IMR-90 (cell line): Measurements from ENCODE around the gene ABLIM3. TPM values are rescaled to one million over a fixed set of nuclear protein-coding genes. Genes with fewer than 3 reads are reported as not detected.

ENCODE experiments used
- ATAC-seq: fragments of 200-7000 bp; cut with Tn5 transposase; 2 replicates; pipeline ENCODE4 v1.9.1; 2020; ENCODE audit warnings: low read depth, mild to moderate bottlenecking, moderate library complexity
- BruUV-seq: library from RNA; stranded (reverse); fragments of 400-500 nt; replicated peaks from 2 replicates; lab custom pipeline; 2021; lab: Mats Ljungman, UMichigan
- CTCF ChIA-PET: fragments of 300-600 bp; formaldehyde crosslinking; extraction: SDS; loops from one replicate; lab custom pipeline; 2021; ENCODE audit warnings: antibody characterized with exemption; lab: Yijun Ruan, JAX
- POLR2A ChIA-PET: fragments of 300-600 bp; sonication (Branson Sonifier 250); formaldehyde crosslinking; loops from one replicate; lab custom pipeline; 2022; ENCODE audit warnings: antibody characterized with exemption; ENCODE audit not compliant: unreplicated experiment; lab: Charles Lee
- DNase-seq: peaks from one replicate; pipeline ENCODE4 v3.0.0; 2013
- H2AFZ ChIP-seq: replicated peaks from 2 replicates; pipeline ENCODE3; 2013; ENCODE audit warnings: low read length, mild to moderate bottlenecking; ENCODE audit not compliant: poor library complexity
- H2AK5ac ChIP-seq: 2 replicates; pipeline ENCODE4 v1.6.1; 2013; ENCODE audit warnings: low read depth, low read length, inconsistent platforms
- H2AK9ac ChIP-seq: replicated peaks from 2 replicates; pipeline ENCODE3; 2013; ENCODE audit warnings: mild to moderate bottlenecking, low read depth, low read length, moderate library complexity; ENCODE audit not compliant: poor library complexity
- H2BK120ac ChIP-seq: 2 replicates; pipeline ENCODE4 v1.6.1; 2013; ENCODE audit warnings: low read depth, low read length, inconsistent platforms
- H2BK15ac ChIP-seq: 3 replicates; pipeline ENCODE4 v1.6.1; 2013; ENCODE audit warnings: low read depth, low read length, inconsistent platforms
- H2BK20ac ChIP-seq: 2 replicates; pipeline ENCODE4 v1.6.1; 2013; ENCODE audit warnings: low read depth, mild to moderate bottlenecking, inconsistent platforms, low read length, moderate library complexity
- H2BK5ac ChIP-seq: 2 replicates; pipeline ENCODE4 v1.6.1; 2013; ENCODE audit warnings: mild to moderate bottlenecking, low read depth, low read length, inconsistent platforms; ENCODE audit not compliant: poor library complexity, severe bottlenecking
- H3K14ac ChIP-seq: replicated peaks from 2 replicates; pipeline ENCODE4 v1.6.1; 2013; ENCODE audit warnings: low read depth, low read length, inconsistent platforms
- H3K18ac ChIP-seq: 2 replicates; pipeline ENCODE4 v1.6.1; 2013; ENCODE audit warnings: low read depth, low read length, control low read depth
- H3K23ac ChIP-seq: 2 replicates; pipeline ENCODE4 v1.6.1; 2013; ENCODE audit warnings: low read depth, low read length, inconsistent platforms
- H3K27ac ChIP-seq: 2 replicates; pipeline ENCODE4 v1.5.1; 2013; ENCODE audit warnings: mild to moderate bottlenecking, control low read depth, low read length; ENCODE audit not compliant: insufficient read depth
- H3K27me3 ChIP-seq: 2 replicates; pipeline ENCODE4 v1.6.1; 2013; ENCODE audit warnings: low read length; ENCODE audit not compliant: control insufficient read depth, insufficient read depth
- H3K36me3 ChIP-seq: 2 replicates; pipeline ENCODE4 v1.6.1; 2013; ENCODE audit warnings: low read length, mixed read lengths; ENCODE audit not compliant: control insufficient read depth, insufficient read depth
- H3K4ac ChIP-seq: 2 replicates; pipeline ENCODE4 v1.6.1; 2013; ENCODE audit warnings: low read depth, low read length, inconsistent platforms
- H3K4me1 ChIP-seq: 2 replicates; pipeline ENCODE4 v1.6.1; 2013; ENCODE audit warnings: low read length, mixed read lengths; ENCODE audit not compliant: control insufficient read depth, insufficient read depth
- H3K4me2 ChIP-seq: 2 replicates; pipeline ENCODE4 v1.6.1; 2013; ENCODE audit warnings: low read depth, mild to moderate bottlenecking, control low read depth, low read length, moderate library complexity
- H3K4me3 ChIP-seq: 2 replicates; pipeline ENCODE4 v1.5.1; 2013; ENCODE audit warnings: low read depth, mild to moderate bottlenecking, control low read depth, low read length, moderate library complexity; ENCODE audit not compliant: insufficient read depth
- H3K56ac ChIP-seq: 2 replicates; pipeline ENCODE4 v1.6.1; 2013; ENCODE audit warnings: low read length, inconsistent platforms; ENCODE audit not compliant: insufficient read depth; ENCODE audit errors: extremely low read depth
- H3K79me1 ChIP-seq, 2 experiments: 2 replicates each; pipeline ENCODE4 v1.6.1; 2013; ENCODE audit warnings: low read length in 2 of 2, inconsistent platforms in 1 of 2, low read depth in 1 of 2
- H3K9ac ChIP-seq: 2 replicates; pipeline ENCODE4 v1.6.1; 2013; ENCODE audit warnings: low read depth, low read length, control low read depth
- H3K9me1 ChIP-seq: 2 replicates; pipeline ENCODE4 v1.6.1; 2013; ENCODE audit warnings: low read length, inconsistent platforms; ENCODE audit not compliant: insufficient read depth
- H3K9me3 ChIP-seq: 2 replicates; pipeline ENCODE4 v1.6.1; 2013; ENCODE audit warnings: low read length; ENCODE audit not compliant: control insufficient read depth, insufficient read depth
- H4K20me1 ChIP-seq: 2 replicates; pipeline ENCODE4 v1.6.1; 2013; ENCODE audit warnings: low read length, inconsistent platforms; ENCODE audit not compliant: insufficient read depth
- H4K5ac ChIP-seq: 2 replicates; pipeline ENCODE4 v1.6.1; 2013; ENCODE audit warnings: mild to moderate bottlenecking, low read depth, low read length, control low read depth
- H4K8ac ChIP-seq, 2 experiments: 2 replicates each; pipeline ENCODE4 v1.6.1; 2013; ENCODE audit warnings: low read depth in 2 of 2, low read length in 2 of 2, control low read depth in 1 of 2, inconsistent platforms in 1 of 2
- H4K91ac ChIP-seq: 2 replicates; pipeline ENCODE4 v1.6.1; 2013; ENCODE audit warnings: low read depth, low read length, inconsistent platforms; ENCODE audit not compliant: insufficient read depth
- BHLHE40 ChIP-seq: fragments of 150-350 bp; IDR thresholded peaks from 2 replicates; pipeline ENCODE4 v1.6.1; 2016; ENCODE audit warnings: mild to moderate bottlenecking, low read depth, low read length
- CHD1 ChIP-seq: IDR thresholded peaks from 2 replicates; pipeline ENCODE4 v1.6.1; 2012; ENCODE audit warnings: low read depth, low read length, improper control_type of control experiment
- MAZ ChIP-seq: IDR thresholded peaks from 2 replicates; pipeline ENCODE4 v1.6.1; 2012; ENCODE audit warnings: low read depth, mild to moderate bottlenecking, low read length, improper control_type of control experiment, moderate library complexity, borderline replicate concordance
- MXI1 ChIP-seq: IDR thresholded peaks from 2 replicates; pipeline ENCODE4 v1.6.1; 2012; ENCODE audit warnings: low read depth, mild to moderate bottlenecking, low read length, moderate library complexity, borderline replicate concordance
- NFE2L2 ChIP-seq: fragments of 150-350 bp; IDR thresholded peaks from 2 replicates; pipeline ENCODE4 v1.6.1; 2016; ENCODE audit warnings: low read depth, mild to moderate bottlenecking, low read length
- RCOR1 ChIP-seq: IDR thresholded peaks from 2 replicates; pipeline ENCODE4 v1.6.1; 2012; ENCODE audit warnings: mild to moderate bottlenecking, low read length, improper control_type of control experiment; ENCODE audit not compliant: insufficient replicate concordance
- RFX5 ChIP-seq: IDR thresholded peaks from 2 replicates; pipeline ENCODE4 v1.8.0; 2012; ENCODE audit warnings: low read depth, mild to moderate bottlenecking, low read length, moderate library complexity
- WGBS, 2 experiments: methylation state at CpG; one replicate each; pipeline versions ENCODE4 v1.1.5 to v1.1.7; 2013; ENCODE audit warnings: missing lambda C conversion rate in 2 of 2; ENCODE audit not compliant: insufficient read length in 1 of 2; ENCODE audit errors: extremely low coverage in 2 of 2; 5-methylcytosine and 5-hydroxymethylcytosine counted together
- dilution Hi-C: fragments of 300-500 bp; cut with HindIII; formaldehyde crosslinking; loops from one replicate; pipeline ENCODE4 v1.14.3; 2018; ENCODE audit warnings: low sequenced_read_pairs; ENCODE audit not compliant: unreplicated experiment
- in situ Hi-C: fragments of 300-500 bp; cut with MboI; formaldehyde crosslinking; loops from 3 replicates; pipeline ENCODE4 v1.14.3; 2019; ENCODE audit warnings: low sequenced_read_pairs, inconsistent platforms, mixed read lengths
- intact Hi-C: fragments of 100-400 bp; cut with micrococcal nuclease; formaldehyde crosslinking; loops from 2 replicates; pipeline ENCODE4 v1.10.0; 2022
- polyA plus RNA-seq, 3 experiments: library from polyadenylated mRNA; depleted of rRNA; stranded (reverse); fragments of >200 nt; gene quantifications; 2 replicates each; pipeline ENCODE4 v1.2.3, GENCODE V29; 2012; ENCODE audit warnings: low replicate concordance in 1 of 3
- total RNA-seq: library from RNA; depleted of rRNA; stranded (reverse); fragments of >200 nt; gene quantifications from 2 replicates; pipeline ENCODE4 v1.2.3, GENCODE V29; 2012
- TF ChIP-seq, protein P1 (sequence below): conservative IDR thresholded peaks from 2 replicates; pipeline ENCODE4 v1.5.1; 2012; ENCODE audit warnings: mild to moderate bottlenecking, low read depth, low read length, improper control_type of control experiment
- TF ChIP-seq, protein P2 (sequence below): fragments of 150-350 bp; IDR thresholded peaks from 2 replicates; pipeline ENCODE4 v1.6.1; 2017; ENCODE audit warnings: mild to moderate bottlenecking, antibody characterized with exemption, low read length, low read depth
- TF ChIP-seq, protein P3 (sequence below): fragments of 150-350 bp; IDR thresholded peaks from 2 replicates; pipeline ENCODE4 v1.6.1; 2016; ENCODE audit warnings: low read depth, mild to moderate bottlenecking, low read length, moderate library complexity, borderline replicate concordance

Gene ABLIM3
- total and polyA plus RNA-seq, 2 of the 4 experiments (the other 2 are of a cell fraction), result 33.3 to 69.9 TPM

GRCh38 chr5:149172709-149173505, 31.6 kb downstream of the ABLIM3 start (continued):
- TF ChIP-seq RFX5 (no peak), BHLHE40 (no peak)

- intact Hi-C loops (loop anchor here (2.0 to 5.0 kb wide), 3 partner anchors 16 to 34 kb away; partner anchors contain the start of gene ABLIM3), in situ Hi-C loops (loop anchor here (25.0 kb wide), 1 partner anchor 387 kb away; the partner anchor contains the start of gene CSNK1A1)
- POLR2A ChIA-PET, result no interaction called here
- no peak for TF ChIP-seq BHLHE40
- TF ChIP-seq RFX5, result no peak
- no peak for TF ChIP-seq MXI1
- TF ChIP-seq, protein P1, sequence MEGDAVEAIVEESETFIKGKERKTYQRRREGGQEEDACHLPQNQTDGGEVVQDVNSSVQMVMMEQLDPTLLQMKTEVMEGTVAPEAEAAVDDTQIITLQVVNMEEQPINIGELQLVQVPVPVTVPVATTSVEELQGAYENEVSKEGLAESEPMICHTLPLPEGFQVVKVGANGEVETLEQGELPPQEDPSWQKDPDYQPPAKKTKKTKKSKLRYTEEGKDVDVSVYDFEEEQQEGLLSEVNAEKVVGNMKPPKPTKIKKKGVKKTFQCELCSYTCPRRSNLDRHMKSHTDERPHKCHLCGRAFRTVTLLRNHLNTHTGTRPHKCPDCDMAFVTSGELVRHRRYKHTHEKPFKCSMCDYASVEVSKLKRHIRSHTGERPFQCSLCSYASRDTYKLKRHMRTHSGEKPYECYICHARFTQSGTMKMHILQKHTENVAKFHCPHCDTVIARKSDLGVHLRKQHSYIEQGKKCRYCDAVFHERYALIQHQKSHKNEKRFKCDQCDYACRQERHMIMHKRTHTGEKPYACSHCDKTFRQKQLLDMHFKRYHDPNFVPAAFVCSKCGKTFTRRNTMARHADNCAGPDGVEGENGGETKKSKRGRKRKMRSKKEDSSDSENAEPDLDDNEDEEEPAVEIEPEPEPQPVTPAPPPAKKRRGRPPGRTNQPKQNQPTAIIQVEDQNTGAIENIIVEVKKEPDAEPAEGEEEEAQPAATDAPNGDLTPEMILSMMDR, result no peak
- no peak for TF ChIP-seq RCOR1
- no peak for TF ChIP-seq NFE2L2
- TF ChIP-seq, protein P2, sequence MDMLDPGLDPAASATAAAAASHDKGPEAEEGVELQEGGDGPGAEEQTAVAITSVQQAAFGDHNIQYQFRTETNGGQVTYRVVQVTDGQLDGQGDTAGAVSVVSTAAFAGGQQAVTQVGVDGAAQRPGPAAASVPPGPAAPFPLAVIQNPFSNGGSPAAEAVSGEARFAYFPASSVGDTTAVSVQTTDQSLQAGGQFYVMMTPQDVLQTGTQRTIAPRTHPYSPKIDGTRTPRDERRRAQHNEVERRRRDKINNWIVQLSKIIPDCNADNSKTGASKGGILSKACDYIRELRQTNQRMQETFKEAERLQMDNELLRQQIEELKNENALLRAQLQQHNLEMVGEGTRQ, result no peak
- TF ChIP-seq CHD1, result no peak
- no peak for TF ChIP-seq MAZ
- TF ChIP-seq, protein P3, sequence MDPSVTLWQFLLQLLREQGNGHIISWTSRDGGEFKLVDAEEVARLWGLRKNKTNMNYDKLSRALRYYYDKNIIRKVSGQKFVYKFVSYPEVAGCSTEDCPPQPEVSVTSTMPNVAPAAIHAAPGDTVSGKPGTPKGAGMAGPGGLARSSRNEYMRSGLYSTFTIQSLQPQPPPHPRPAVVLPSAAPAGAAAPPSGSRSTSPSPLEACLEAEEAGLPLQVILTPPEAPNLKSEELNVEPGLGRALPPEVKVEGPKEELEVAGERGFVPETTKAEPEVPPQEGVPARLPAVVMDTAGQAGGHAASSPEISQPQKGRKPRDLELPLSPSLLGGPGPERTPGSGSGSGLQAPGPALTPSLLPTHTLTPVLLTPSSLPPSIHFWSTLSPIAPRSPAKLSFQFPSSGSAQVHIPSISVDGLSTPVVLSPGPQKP, result no peak
These were observed 33.5 kb downstream of the ABLIM3 start for GRCh38 chr5:149174847-149175234.

More at GRCh38 chr5:149174847-149175234, 33.5 kb downstream of the ABLIM3 start:
- dilution Hi-C loops, result no loop called here
- peak overlapping the region; percentile 89 for H3K18ac ChIP-seq
- H4K5ac ChIP-seq, result peak overlapping the region; percentile 90
- H3K36me3 ChIP-seq, result 0 out of 2 replicates have a peak, but pooled peaks cover 2% of the 10 kb centered on the region
- peak overlapping the region; percentile 98 for H3K4ac ChIP-seq
- H3K79me1 ChIP-seq, result peaks cover 40 to 75% of the 10 kb centered on the region in 2 experiments
- CTCF ChIA-PET, result interaction anchor here (0.5 kb wide), 1 partner anchor 1880 kb away, joined by 3 read pairs; no protein-coding TSS in a partner anchor
- H2BK5ac ChIP-seq, result peak overlapping the region; percentile 96
- H3K27me3 ChIP-seq, result no peaks in the 10 kb centered on the region
- H4K20me1 ChIP-seq, result no peaks in the 10 kb centered on the region
- H2AK5ac ChIP-seq, result peak overlapping the region; percentile 90
- H3K4me3 ChIP-seq, result no peak overlapping the region
- peak overlapping the region; percentile 80 for H3K56ac ChIP-seq
- no peak overlapping the region for H2AK9ac ChIP-seq
- H2BK15ac ChIP-seq, result peak overlapping the region; percentile 99
- H2BK120ac ChIP-seq, result peak overlapping the region; percentile 96
- BruUV-seq, result no TSS peak
- peak overlapping the region; percentile 71; the same call in 1 of the 2 replicates for H3K9ac ChIP-seq
- no peak overlapping the region for H3K4me2 ChIP-seq
- peak overlapping the region; percentile 91 for H3K14ac ChIP-seq
- peaks cover 30% of the 10 kb centered on the region for H3K9me1 ChIP-seq
- H3K4me1 ChIP-seq, result peaks cover 41% of the 10 kb centered on the region
- H2BK20ac ChIP-seq, result peak overlapping the region; percentile 92
- no CpG with 5 or more reads among the region's 3 CpGs for WGBS, 2 experiments
- peak overlapping the region; percentile 89 for H4K91ac ChIP-seq
- H3K9me3 ChIP-seq, result no peaks in the 10 kb centered on the region
- H2AFZ ChIP-seq, result no peak overlapping the region
- H4K8ac ChIP-seq, result peak overlapping the region; percentile 45 to 94
- peak overlapping the region; percentile 96 for H3K27ac ChIP-seq
- DNase-seq (no peak), ATAC-seq (no peak)
- H3K23ac ChIP-seq, result peak overlapping the region; percentile 89
